ENCODE measurements around the gene RABGAP1L.
"Not testable (repeated sequence)": the region's sequence is repeated elsewhere in the genome, so short reads cannot be mapped to it uniquely, and the experiment has no call there.

RABGAP1L gene

DNA sequence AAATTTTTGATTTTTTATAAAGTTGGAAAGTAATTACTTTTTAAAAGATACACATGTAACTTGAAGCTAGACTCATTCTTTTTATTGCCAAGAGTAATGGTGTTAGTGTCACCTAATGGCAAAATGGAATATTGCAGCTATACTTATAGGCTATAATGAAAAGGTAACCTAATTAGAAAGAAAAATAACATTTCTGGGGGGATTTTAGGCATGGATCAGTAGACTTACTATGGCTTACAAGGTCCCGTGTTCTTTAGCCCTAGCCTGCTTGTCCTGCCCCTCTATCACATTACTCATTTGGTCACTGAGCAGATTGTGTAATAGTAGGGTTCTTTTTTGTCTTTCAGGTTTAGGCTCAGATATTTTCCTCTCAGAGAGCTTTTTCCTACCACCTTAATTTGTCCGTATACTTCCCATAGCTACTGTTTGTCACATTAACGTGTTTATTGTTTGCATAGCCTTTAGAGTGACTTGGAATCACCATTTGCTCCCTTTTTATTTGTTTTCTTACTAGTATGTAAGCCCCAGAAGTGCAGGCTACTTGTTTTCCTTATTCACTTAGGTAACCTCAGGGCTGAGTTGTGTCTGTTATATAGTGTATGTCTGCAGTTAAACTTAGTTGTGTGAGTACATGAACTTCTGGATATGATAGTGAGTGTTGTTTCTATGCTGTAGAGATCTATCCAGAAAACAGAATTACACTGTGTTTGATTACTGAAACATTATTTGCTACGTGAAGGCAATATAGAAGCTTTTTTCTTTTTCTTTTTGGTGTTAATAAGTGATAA lies 58.7 kb downstream of the RABGAP1L start:
- Histone ChIP-seq H3K4me1 (ENCODE audit: control insufficient read depth, insufficient read depth, low read length) (peaks cover 7% of the 10 kb centered on the region), H3K36me3 (ENCODE audit: control insufficient read depth, insufficient read depth, low read length) (peaks cover 6% of the 10 kb centered on the region; the same call in 1 of the 2 replicates), H3K9ac (ENCODE audit: low read length) (no peak overlapping the region), H3K27me3 (ENCODE audit: control insufficient read depth, insufficient read depth, low read length) (no peaks in the 10 kb centered on the region), H3K27ac (ENCODE audit: low read depth, low read length) (no peak overlapping the region), H3K4me3 (ENCODE audit: low read depth, low read length) (no peak overlapping the region), H3K9me3 (ENCODE audit: control insufficient read depth, insufficient read depth, low read depth, low read length) (peaks cover 6% of the 10 kb centered on the region; the same call in 1 of the 2 replicates)

DNA sequence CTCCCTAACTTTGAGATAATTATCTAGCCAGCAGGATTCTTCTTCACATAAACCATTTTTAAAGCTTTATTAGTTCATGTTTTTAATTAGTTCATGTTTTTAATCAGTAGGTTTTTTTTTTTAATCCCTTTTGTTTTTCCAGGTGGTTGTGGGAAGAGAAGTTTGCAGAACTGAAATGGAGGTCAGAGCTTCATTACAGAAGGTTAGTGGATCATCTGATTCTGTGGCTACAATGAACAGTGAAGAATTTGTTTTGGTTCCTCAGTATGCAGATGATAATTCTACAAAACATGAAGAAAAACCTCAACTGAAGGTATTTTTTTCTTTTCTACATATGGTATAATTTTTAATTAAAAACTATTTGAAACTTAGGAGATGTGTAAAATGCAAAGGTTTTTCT lies 59.7 kb downstream of the RABGAP1L start:
- Histone ChIP-seq H3K27me3 (ENCODE audit: control insufficient read depth, insufficient read depth, low read length) (no peaks in the 10 kb centered on the region), H3K4me3 (ENCODE audit: low read depth, low read length) (no peak overlapping the region), H3K27ac (ENCODE audit: low read depth, low read length) (no peak overlapping the region), H3K9ac (ENCODE audit: low read length) (no peak overlapping the region), H3K4me1 (ENCODE audit: control insufficient read depth, insufficient read depth, low read length) (peaks cover 7% of the 10 kb centered on the region), H3K9me3 (ENCODE audit: control insufficient read depth, insufficient read depth, low read depth, low read length) (peaks cover 6% of the 10 kb centered on the region; the same call in 1 of the 2 replicates), H3K36me3 (ENCODE audit: control insufficient read depth, insufficient read depth, low read length) (peaks cover 6% of the 10 kb centered on the region; the same call in 1 of the 2 replicates)

DNA sequence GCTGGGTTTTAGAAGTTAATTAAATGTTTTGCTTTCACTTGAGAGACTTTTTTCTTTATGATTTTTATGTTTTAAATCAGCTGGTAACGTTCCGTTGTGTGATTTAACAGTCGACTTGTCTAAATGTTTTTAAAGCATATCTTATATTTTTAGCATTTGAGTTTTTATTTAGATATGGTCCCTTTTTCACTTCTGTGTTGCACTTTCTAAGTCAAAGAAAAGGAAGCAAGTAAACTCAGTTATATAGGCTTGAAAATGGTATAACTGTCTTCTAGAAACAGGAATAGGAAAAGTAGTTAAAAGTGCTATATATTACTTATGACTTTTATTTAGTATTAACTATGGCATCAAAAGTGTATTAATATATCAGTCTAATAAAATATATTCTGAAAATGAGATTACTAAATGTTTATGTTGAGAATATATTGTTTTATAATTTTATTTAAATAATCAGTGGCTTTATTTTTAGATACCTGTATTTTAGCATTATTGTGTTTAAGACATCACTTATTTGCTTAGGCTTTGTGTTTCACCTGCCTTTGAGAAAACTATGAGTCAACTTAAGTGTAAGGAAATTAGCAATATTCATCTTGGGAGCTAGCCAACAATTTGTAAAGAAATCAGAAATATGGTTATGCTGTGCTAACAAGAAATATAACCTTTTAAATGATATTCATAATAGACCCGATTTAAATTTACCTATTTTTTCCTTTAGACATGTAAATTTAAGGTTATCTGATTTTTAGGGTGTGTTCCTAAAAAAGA lies 60.5 kb downstream of the RABGAP1L start:
- H3K27me3 ChIP-seq (ENCODE audit: control insufficient read depth, insufficient read depth, low read length) = no peaks in the 10 kb centered on the region
- no peak overlapping the region for H3K27ac ChIP-seq (ENCODE audit: low read depth, low read length)
- H3K4me1 ChIP-seq (ENCODE audit: control insufficient read depth, insufficient read depth, low read length) = peaks cover 7% of the 10 kb centered on the region
- H3K9ac ChIP-seq (ENCODE audit: low read length) = no peak overlapping the region
- peaks cover 6% of the 10 kb centered on the region; the same call in 1 of the 2 replicates for H3K36me3 ChIP-seq (ENCODE audit: control insufficient read depth, insufficient read depth, low read length)
- peaks cover 6% of the 10 kb centered on the region; the same call in 1 of the 2 replicates for H3K9me3 ChIP-seq (ENCODE audit: control insufficient read depth, insufficient read depth, low read depth, low read length)
- H3K4me3 ChIP-seq (ENCODE audit: low read depth, low read length) = no peak overlapping the region

DNA sequence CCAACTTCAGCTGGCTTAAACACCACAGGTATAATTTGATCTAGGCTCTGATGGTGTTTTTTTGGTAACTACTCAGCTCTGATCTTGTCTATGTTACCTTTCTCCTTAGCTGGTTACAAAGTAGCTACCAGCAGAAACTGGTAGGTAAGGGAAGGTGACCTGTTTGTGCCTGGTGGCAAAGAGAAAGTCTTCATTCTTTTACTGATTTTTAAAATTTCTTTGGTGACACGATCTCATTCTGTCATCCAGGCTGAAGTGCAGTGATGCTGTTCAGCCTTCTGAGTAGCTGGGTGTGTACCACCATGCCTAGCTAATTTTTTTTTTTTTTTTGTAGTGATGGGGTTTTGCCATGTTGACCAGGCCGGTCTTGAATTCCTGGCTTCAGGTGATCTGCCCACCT lies 62.4 kb downstream of the RABGAP1L start:
- H3K4me1 ChIP-seq (ENCODE audit: control insufficient read depth, insufficient read depth, low read length) = peaks cover 7% of the 10 kb centered on the region
- no peaks in the 10 kb centered on the region for H3K27me3 ChIP-seq (ENCODE audit: control insufficient read depth, insufficient read depth, low read length)
- peaks cover 6% of the 10 kb centered on the region; the same call in 1 of the 2 replicates for H3K9me3 ChIP-seq (ENCODE audit: control insufficient read depth, insufficient read depth, low read depth, low read length)
- no peak overlapping the region for H3K9ac ChIP-seq (ENCODE audit: low read length)
- H3K36me3 ChIP-seq (ENCODE audit: control insufficient read depth, insufficient read depth, low read length) = peaks cover 6% of the 10 kb centered on the region; the same call in 1 of the 2 replicates
- no peak overlapping the region for H3K4me3 ChIP-seq (ENCODE audit: low read depth, low read length)
- H3K27ac ChIP-seq (ENCODE audit: low read depth, low read length) = no peak overlapping the region

DNA sequence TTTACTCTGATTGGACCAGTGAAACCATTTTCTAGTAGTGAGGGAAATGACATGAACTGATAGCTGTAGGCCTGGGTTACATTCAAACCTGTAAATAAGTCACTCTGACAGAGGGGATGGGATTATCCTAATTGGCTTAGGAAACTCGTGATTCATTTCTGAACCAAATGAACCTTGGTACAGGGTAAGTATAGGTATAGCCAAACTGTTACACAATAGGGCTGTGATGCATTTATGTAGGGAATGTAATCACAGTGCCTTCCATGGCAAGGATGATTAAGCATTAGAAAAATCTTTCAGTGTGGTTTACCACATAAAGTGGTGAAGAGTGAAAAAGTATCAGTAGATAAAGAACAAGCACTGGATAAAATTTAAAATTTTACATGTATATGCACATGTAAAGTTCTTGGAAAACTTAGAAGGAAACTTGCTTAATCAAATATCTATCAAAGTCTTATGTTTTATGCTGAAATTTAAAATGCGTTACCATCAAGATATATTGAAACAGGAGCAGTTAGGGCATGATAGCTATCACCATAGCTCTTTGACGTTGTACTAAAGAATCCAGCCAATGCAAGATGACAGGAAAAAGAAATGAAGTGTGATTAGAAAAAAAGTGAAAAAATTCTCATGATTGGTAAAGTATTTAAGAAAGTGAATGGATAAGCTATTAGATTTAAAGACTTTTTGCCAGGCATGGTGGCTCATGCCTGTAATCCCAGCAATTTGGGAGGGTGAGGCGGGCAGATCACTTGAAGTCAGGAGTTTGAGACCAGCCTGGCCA lies 63.0 kb downstream of the RABGAP1L start:
- no peaks in the 10 kb centered on the region for H3K27me3 ChIP-seq (ENCODE audit: control insufficient read depth, insufficient read depth, low read length)
- H3K9me3 ChIP-seq (ENCODE audit: control insufficient read depth, insufficient read depth, low read depth, low read length) = peaks cover 6% of the 10 kb centered on the region; the same call in 1 of the 2 replicates
- peaks cover 2% of the 10 kb centered on the region; the same call in 1 of the 2 replicates for H3K4me1 ChIP-seq (ENCODE audit: control insufficient read depth, insufficient read depth, low read length)
- no peak overlapping the region for H3K4me3 ChIP-seq (ENCODE audit: low read depth, low read length)
- H3K27ac ChIP-seq (ENCODE audit: low read depth, low read length) = no peak overlapping the region
- peaks cover 6% of the 10 kb centered on the region; the same call in 1 of the 2 replicates for H3K36me3 ChIP-seq (ENCODE audit: control insufficient read depth, insufficient read depth, low read length)
- H3K9ac ChIP-seq (ENCODE audit: low read length) = no peak overlapping the region

DNA sequence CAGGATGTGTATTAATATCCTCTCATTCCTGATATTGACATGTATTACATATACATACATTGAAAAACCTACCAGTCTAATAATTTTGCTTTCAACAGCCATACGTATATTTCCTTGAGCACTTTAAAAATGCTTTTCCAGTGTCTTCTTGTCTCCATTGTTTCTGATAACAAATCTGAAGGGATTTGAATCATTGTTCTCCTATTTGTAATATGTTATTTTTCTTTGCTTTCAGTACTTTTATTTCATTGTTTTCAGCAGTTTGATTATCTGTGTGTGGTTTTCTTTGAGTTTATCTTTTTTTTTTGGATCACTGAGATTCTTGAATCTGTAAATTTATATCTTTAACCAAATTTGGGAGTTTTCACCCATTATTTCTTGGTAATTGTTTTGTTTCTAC lies 65.3 kb downstream of the RABGAP1L start:
- H3K36me3 ChIP-seq (ENCODE audit: control insufficient read depth, insufficient read depth, low read length) = peaks cover 6% of the 10 kb centered on the region; the same call in 1 of the 2 replicates

DNA sequence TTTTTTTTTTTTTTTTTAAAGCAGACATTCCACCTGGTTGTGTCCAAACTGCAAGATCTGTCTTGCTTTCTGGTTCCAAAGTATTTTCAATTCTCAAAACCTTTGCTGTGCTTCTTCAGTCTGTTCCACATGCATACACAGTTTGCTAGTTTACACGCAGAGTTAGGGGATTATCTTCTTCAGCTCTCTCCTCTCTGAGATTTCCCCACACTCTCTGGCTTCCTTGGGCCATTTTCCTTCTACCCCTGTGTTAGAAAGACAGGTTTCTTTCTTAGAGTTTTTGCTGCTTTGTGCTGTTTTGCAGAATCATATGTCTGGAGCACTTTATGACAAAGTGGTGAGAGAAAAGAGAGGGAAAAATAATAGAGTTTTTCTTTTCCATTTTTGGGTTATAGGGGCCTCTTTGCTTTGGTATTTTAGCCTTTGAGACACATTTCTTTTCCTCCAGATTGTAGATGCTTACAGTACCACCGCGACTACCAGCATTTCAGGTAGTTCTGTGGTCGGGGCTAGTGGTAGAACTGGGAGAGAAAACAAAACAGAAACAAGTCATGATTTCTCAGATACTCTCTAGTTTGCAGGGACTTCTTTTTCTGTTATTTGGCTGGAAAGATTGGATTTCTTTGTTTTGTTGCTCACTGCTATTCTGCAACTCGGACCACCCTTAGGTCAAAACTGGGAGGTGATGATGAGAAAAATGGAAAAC lies 66.3 kb downstream of the RABGAP1L start:
- Histone ChIP-seq H3K9ac (ENCODE audit: low read length) (no peak overlapping the region), H3K36me3 (ENCODE audit: control insufficient read depth, insufficient read depth, low read length) (peaks cover 6% of the 10 kb centered on the region; the same call in 1 of the 2 replicates), H3K27ac (ENCODE audit: low read depth, low read length) (no peak overlapping the region), H3K9me3 (ENCODE audit: control insufficient read depth, insufficient read depth, low read depth, low read length) (peaks cover 6% of the 10 kb centered on the region; the same call in 1 of the 2 replicates), H3K27me3 (ENCODE audit: control insufficient read depth, insufficient read depth, low read length) (no peaks in the 10 kb centered on the region), H3K4me1 (ENCODE audit: control insufficient read depth, insufficient read depth, low read length) (no peaks in the 10 kb centered on the region), H3K4me3 (ENCODE audit: low read depth, low read length) (no peak overlapping the region)

More for the DNA sequence above, 65.3 kb downstream of the RABGAP1L start:
- Histone ChIP-seq H3K4me3 (ENCODE audit: low read depth, low read length) (no peak overlapping the region), H3K27me3 (ENCODE audit: control insufficient read depth, insufficient read depth, low read length) (no peaks in the 10 kb centered on the region), H3K9ac (ENCODE audit: low read length) (no peak overlapping the region), H3K27ac (ENCODE audit: low read depth, low read length) (no peak overlapping the region), H3K4me1 (ENCODE audit: control insufficient read depth, insufficient read depth, low read length) (no peaks in the 10 kb centered on the region), H3K9me3 (ENCODE audit: control insufficient read depth, insufficient read depth, low read depth, low read length) (peaks cover 6% of the 10 kb centered on the region; the same call in 1 of the 2 replicates)

DNA sequence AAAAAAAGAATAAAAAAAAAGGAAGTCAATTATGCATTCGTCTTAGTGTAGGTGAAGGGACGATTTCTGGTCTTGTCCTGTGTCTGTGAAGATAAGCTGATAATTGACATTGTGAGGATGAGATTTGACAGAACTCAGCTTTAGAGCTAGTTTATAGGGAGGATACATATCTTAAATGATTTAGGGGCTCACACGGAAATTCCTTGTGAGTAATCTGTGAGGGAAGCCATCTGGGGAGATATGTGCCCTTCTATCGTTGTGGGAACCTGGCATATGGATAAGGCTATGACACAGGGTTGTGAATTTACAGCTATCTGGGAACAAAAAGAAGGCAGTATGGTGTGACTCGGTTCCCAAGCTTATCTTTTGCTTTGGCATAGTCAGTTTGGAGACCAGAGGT lies 71.1 kb downstream of the RABGAP1L start:
- no peaks in the 10 kb centered on the region for H3K4me1 ChIP-seq (ENCODE audit: control insufficient read depth, insufficient read depth, low read length)
- no peak overlapping the region for H3K27ac ChIP-seq (ENCODE audit: low read depth, low read length)
- H3K36me3 ChIP-seq (ENCODE audit: control insufficient read depth, insufficient read depth, low read length) = peaks cover 9% of the 10 kb centered on the region
- H3K9me3 ChIP-seq (ENCODE audit: control insufficient read depth, insufficient read depth, low read depth, low read length) = peaks cover 8% of the 10 kb centered on the region; the same call in 1 of the 2 replicates
- no peaks in the 10 kb centered on the region for H3K27me3 ChIP-seq (ENCODE audit: control insufficient read depth, insufficient read depth, low read length)
- no peak overlapping the region for H3K4me3 ChIP-seq (ENCODE audit: low read depth, low read length)
- no peak overlapping the region for H3K9ac ChIP-seq (ENCODE audit: low read length)

DNA sequence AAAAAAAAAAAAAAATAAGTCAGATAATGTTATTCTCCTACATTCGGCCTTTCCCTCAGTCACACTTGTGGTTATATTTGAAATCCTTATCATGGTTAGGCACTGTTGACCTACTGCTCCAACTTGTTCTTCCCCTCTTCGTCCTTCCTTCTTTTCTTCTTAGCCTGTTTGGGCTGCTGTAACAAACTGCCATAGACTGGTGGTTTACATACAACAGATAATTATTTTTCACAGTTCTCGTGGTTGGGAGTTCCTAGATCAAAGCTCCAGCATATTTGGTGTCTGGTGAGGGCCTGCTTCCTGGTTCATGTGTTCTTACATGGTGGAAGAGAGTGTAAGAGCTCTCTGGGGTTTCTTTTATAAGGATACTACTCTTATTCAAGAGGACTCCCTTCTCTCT lies 73.4 kb downstream of the RABGAP1L start:
- Histone ChIP-seq H3K4me3 (ENCODE audit: low read depth, low read length) (no peak overlapping the region), H3K9ac (ENCODE audit: low read length) (no peak overlapping the region), H3K36me3 (ENCODE audit: control insufficient read depth, insufficient read depth, low read length) (peaks cover 9% of the 10 kb centered on the region), H3K4me1 (ENCODE audit: control insufficient read depth, insufficient read depth, low read length) (no peaks in the 10 kb centered on the region), H3K9me3 (ENCODE audit: control insufficient read depth, insufficient read depth, low read depth, low read length) (peaks cover 8% of the 10 kb centered on the region; the same call in 1 of the 2 replicates), H3K27ac (ENCODE audit: low read depth, low read length) (no peak overlapping the region), H3K27me3 (ENCODE audit: control insufficient read depth, insufficient read depth, low read length) (no peaks in the 10 kb centered on the region)

DNA sequence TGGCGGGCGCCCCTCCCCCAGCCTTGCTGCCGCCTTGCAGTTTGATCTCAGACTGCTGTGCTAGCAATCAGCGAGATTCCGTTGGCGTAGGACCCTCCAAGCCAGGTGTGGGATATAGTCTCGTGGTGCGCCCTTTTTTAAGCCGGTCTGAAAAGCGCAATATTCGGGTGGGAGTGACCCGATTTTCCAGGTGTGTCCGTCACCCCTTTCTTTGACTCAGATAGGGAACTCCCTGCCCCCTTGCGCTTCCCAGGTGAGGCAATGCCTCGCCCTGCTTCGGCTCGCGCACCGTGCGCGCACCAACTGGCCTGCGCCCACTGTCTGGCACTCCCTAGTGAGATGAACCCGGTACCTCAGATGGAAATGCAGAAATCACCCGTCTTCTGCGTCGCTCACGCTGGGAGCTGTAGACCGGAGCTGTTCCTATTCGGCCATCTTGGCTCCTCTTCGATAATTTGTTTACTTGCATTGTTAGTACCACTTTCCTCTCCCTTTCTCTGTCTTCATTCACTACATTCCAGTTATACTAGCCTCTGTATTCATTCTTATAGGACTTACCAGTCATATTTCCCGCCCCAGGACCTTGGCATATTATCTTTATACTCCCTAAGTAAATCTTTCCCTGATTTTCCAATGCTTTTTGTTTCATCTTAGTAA lies 79.7 kb downstream of the RABGAP1L start:
- not testable (repeated sequence) for H3K9me3 ChIP-seq (ENCODE audit: control insufficient read depth, insufficient read depth, low read depth, low read length); H3K27me3 ChIP-seq (ENCODE audit: control insufficient read depth, insufficient read depth, low read length); H3K4me1 ChIP-seq (ENCODE audit: control insufficient read depth, insufficient read depth, low read length); H3K36me3 ChIP-seq (ENCODE audit: control insufficient read depth, insufficient read depth, low read length)
- H3K27ac ChIP-seq (ENCODE audit: low read depth, low read length) = peak overlapping the region; percentile 78
- peak overlapping the region; percentile 69 for H3K4me3 ChIP-seq (ENCODE audit: low read depth, low read length)
- H3K9ac ChIP-seq (ENCODE audit: low read length) = peak overlapping the region; percentile 85
